AG04450 (cell line): ENCODE data around the gene KREMEN1. TPM values are rescaled to one million over a fixed set of nuclear protein-coding genes. Genes with fewer than 3 reads are reported as not detected.

Experiments
- CTCF ChIA-PET: fragments of 300-600, 350-600 bp; formaldehyde crosslinking; extraction: SDS; loops from one replicate; lab custom pipeline; 2022; ENCODE audit warnings: antibody characterized with exemption, inconsistent platforms; lab: Charles Lee
- POLR2A ChIA-PET: fragments of 350-600 bp; formaldehyde crosslinking; extraction: SDS; loops from one replicate; lab custom pipeline; 2021; ENCODE audit warnings: antibody characterized with exemption, inconsistent platforms; lab: Yijun Ruan, JAX
- DNase-seq: peaks from one replicate; pipeline ENCODE4 v3.0.0-alpha.2; 2011; ENCODE audit warnings: low read depth, low spot score
- H3K27ac ChIP-seq: one replicate; pipeline ENCODE4 v1.5.1; 2012; ENCODE audit warnings: low read depth, low read length, control low read depth
- H3K27me3 ChIP-seq: one replicate; pipeline ENCODE4 v1.6.0; 2012; ENCODE audit warnings: low read length; ENCODE audit not compliant: control insufficient read depth, insufficient read depth
- H3K4me3 ChIP-seq: 2 replicates; pipeline ENCODE4 v1.5.1; 2011; ENCODE audit warnings: mild to moderate bottlenecking, low read depth, low read length, control low read depth
- H3K9me3 ChIP-seq: 2 replicates; pipeline ENCODE4 v1.5.1; 2012; ENCODE audit warnings: low read length; ENCODE audit not compliant: control insufficient read depth, insufficient read depth
- CTCF ChIP-seq: IDR thresholded peaks from 2 replicates; pipeline ENCODE4 v1.5.1; 2011; ENCODE audit warnings: low read depth, low read length, control low read depth, inconsistent platforms
- polyA plus RNA-seq: library from polyadenylated mRNA; depleted of rRNA; stranded (reverse); fragments of >200 nt; gene quantifications from 2 replicates; pipeline ENCODE4 v1.2.3, GENCODE V29; 2011

The KREMEN1 gene
- polyA plus RNA-seq, 1 experiment = 5.9 TPM

DNA sequence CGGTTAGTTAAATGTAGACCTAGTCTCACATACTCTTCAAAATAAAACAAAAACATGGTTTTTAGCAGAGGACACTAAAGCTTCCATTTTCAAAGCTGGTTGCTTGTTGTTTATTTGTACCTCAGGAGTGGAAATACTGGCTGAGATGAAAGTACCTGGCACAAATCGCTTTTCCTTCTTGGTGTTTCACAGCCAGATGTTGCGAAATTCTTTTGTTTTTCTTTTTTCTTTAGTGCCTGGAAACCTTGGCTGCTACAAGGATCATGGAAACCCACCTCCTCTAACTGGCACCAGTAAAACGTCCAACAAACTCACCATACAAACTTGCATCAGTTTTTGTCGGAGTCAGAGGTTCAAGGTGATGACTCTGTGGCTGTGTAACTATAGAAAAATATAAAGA is 48.3 kb downstream of the KREMEN1 start:
- no peaks in the 10 kb centered on the region for H3K27me3 ChIP-seq
- no peak overlapping the region for H3K27ac ChIP-seq
- no peak for TF ChIP-seq CTCF
- DNase-seq = no peak
- ChIA-PET CTCF (interaction anchor here (1.3 kb wide), 1 partner anchor 33 kb away, joined by 4 read pairs; no protein-coding TSS in a partner anchor), POLR2A (no interaction called here)
- no peak overlapping the region for H3K4me3 ChIP-seq
- peaks cover 10% of the 10 kb centered on the region; the same call in 1 of the 2 replicates for H3K9me3 ChIP-seq

- Histone ChIP-seq H3K4me3 (no peak overlapping the region), H3K27me3 (no peaks in the 10 kb centered on the region), H3K27ac (no peak overlapping the region), H3K9me3 (peaks cover 10% of the 10 kb centered on the region; the same call in 1 of the 2 replicates)
- CTCF ChIA-PET = no interaction called here
- no peak for TF ChIP-seq CTCF
- POLR2A ChIA-PET = no interaction called here
- no peak for DNase-seq
Measured at GRCh38 chr22:29122041-29122440, 49.2 kb downstream of the KREMEN1 start.

GRCh38 chr22:29124777-29125442 is 52.1 kb downstream of the KREMEN1 start:
- ChIA-PET POLR2A (no interaction called here), CTCF (interaction anchor here (1.7 kb wide), 1 partner anchor 29 kb away, joined by 4 read pairs; no protein-coding TSS in a partner anchor)
- Histone ChIP-seq H3K27me3 (no peaks in the 10 kb centered on the region), H3K4me3 (no peak overlapping the region), H3K9me3 (peaks cover 4% of the 10 kb centered on the region; the same call in 1 of the 2 replicates), H3K27ac (no peak overlapping the region)
- TF ChIP-seq CTCF = no peak
- no peak for DNase-seq

- Histone ChIP-seq H3K9me3 (peaks cover 2% of the 10 kb centered on the region; the same call in 1 of the 2 replicates), H3K27me3 (no peaks in the 10 kb centered on the region), H3K27ac (no peak overlapping the region), H3K4me3 (no peak overlapping the region)
- no peak for TF ChIP-seq CTCF
- no peak for DNase-seq
- CTCF ChIA-PET = interaction anchor here (1.7 kb wide), 1 partner anchor 29 kb away, joined by 4 read pairs; no protein-coding TSS in a partner anchor
- POLR2A ChIA-PET = no interaction called here
Measured at GRCh38 chr22:29125443-29125778, 52.6 kb downstream of the KREMEN1 start.

GRCh38 chr22:29125844-29126243 is 53.0 kb downstream of the KREMEN1 start:
- no peak overlapping the region for H3K27ac ChIP-seq
- CTCF ChIA-PET = interaction anchor here (1.4 kb wide), 1 partner anchor 29 kb away, joined by 3 read pairs; no protein-coding TSS in a partner anchor
- no peaks in the 10 kb centered on the region for H3K9me3 ChIP-seq
- no peaks in the 10 kb centered on the region for H3K27me3 ChIP-seq
- TF ChIP-seq CTCF = no peak
- no peak overlapping the region for H3K4me3 ChIP-seq
- POLR2A ChIA-PET = no interaction called here
- DNase-seq = no peak
